Mucosa of rectum (tissue), 2 donors: ENCODE measurements around the gene DPYSL5.

Experiments used
- H3K27ac ChIP-seq, 2 donors: one replicate each; pipeline ENCODE4 v1.7.0; 2013; ENCODE audit warnings: inconsistent platforms in 2 of 2, low read depth in 2 of 2, low read length in 2 of 2
- H3K27me3 ChIP-seq, 2 donors: one replicate each; pipeline ENCODE4 v1.7.0; 2013; ENCODE audit warnings: low read length in 2 of 2; ENCODE audit not compliant: control insufficient read depth in 2 of 2, insufficient read depth in 2 of 2
- H3K36me3 ChIP-seq, 2 donors: one replicate each; pipeline ENCODE4 v1.7.0; 2013; ENCODE audit warnings: low read length in 2 of 2; ENCODE audit not compliant: control insufficient read depth in 2 of 2, insufficient read depth in 2 of 2
- H3K4me1 ChIP-seq, 2 donors: one replicate each; pipeline ENCODE4 v1.7.0; 2013; ENCODE audit warnings: low read length in 2 of 2, mild to moderate bottlenecking in 1 of 2; ENCODE audit not compliant: control insufficient read depth in 2 of 2, insufficient read depth in 2 of 2
- H3K4me3 ChIP-seq, 2 donors: one replicate each; pipeline ENCODE4 v1.7.0; 2013; ENCODE audit warnings: low read length in 2 of 2
- H3K9ac ChIP-seq, 2 donors: one replicate each; pipeline ENCODE4 v1.7.0; 2013; ENCODE audit warnings: low read length in 2 of 2, low read depth in 1 of 2, mild to moderate bottlenecking in 1 of 2
- H3K9me3 ChIP-seq, 2 donors: one replicate each; pipeline ENCODE4 v1.7.0; 2013; ENCODE audit warnings: low read length in 2 of 2; ENCODE audit not compliant: control insufficient read depth in 2 of 2
- donor health status: healthy.
- donor health status: Normal muscosa, but diverticular disease.

DPYSL5 gene

GRCh38 chr2:26845021-26845420 is 2.9 kb upstream of the DPYSL5 start:
- Histone ChIP-seq H3K4me3 (no peak overlapping the region), H3K27me3 (peaks cover 34 to 39% of the 10 kb centered on the region in 2 donors), H3K27ac (no peak overlapping the region), H3K4me1 (peaks cover 3 to 15% of the 10 kb centered on the region in 2 donors), H3K36me3 (no peaks in the 10 kb centered on the region), H3K9ac (no peak overlapping the region), H3K9me3 (no peaks in the 10 kb centered on the region)

GRCh38 chr2:26846334-26847306 is 1.3 kb upstream of the DPYSL5 start:
- Histone ChIP-seq H3K36me3 (no peaks in the 10 kb centered on the region), H3K9ac (no peak overlapping the region), H3K4me1 (peaks cover 3 to 15% of the 10 kb centered on the region in 2 donors), H3K27me3 (peaks cover 40 to 52% of the 10 kb centered on the region in 2 donors), H3K9me3 (no peaks in the 10 kb centered on the region), H3K27ac (no peak overlapping the region), H3K4me3 (no peak overlapping the region)

- Histone ChIP-seq H3K27me3 (peaks cover 40 to 55% of the 10 kb centered on the region in 2 donors), H3K9me3 (no peaks in the 10 kb centered on the region), H3K36me3 (no peaks in the 10 kb centered on the region), H3K4me3 (no peak overlapping the region), H3K9ac (no peak overlapping the region), H3K27ac (no peak overlapping the region), H3K4me1 (peaks cover 3 to 15% of the 10 kb centered on the region in 2 donors)
Observed at GRCh38 chr2:26847307-26847654, 651 bp upstream of the DPYSL5 start.

GRCh38 chr2:26848336-26849055 is 564 bp downstream of the DPYSL5 start:
- H3K9ac ChIP-seq = no peak overlapping the region
- no peak overlapping the region for H3K27ac ChIP-seq
- H3K9me3 ChIP-seq = no peaks in the 10 kb centered on the region
- H3K4me3 ChIP-seq = peak overlapping the region in 1 of 2 donors; percentile 30
- peaks cover 47 to 59% of the 10 kb centered on the region in 2 donors for H3K27me3 ChIP-seq
- peaks cover 3 to 15% of the 10 kb centered on the region in 2 donors for H3K4me1 ChIP-seq
- H3K36me3 ChIP-seq = no peaks in the 10 kb centered on the region

- no peak overlapping the region for H3K9ac ChIP-seq
- H3K4me1 ChIP-seq = peaks cover 3 to 15% of the 10 kb centered on the region in 2 donors
- H3K9me3 ChIP-seq = no peaks in the 10 kb centered on the region
- peaks cover 47 to 59% of the 10 kb centered on the region in 2 donors for H3K27me3 ChIP-seq
- no peaks in the 10 kb centered on the region for H3K36me3 ChIP-seq
- no peak overlapping the region for H3K4me3 ChIP-seq
- H3K27ac ChIP-seq = no peak overlapping the region
Observed at GRCh38 chr2:26849056-26849999, 1.4 kb downstream of the DPYSL5 start.

- H3K27me3 ChIP-seq = peaks cover 46 to 58% of the 10 kb centered on the region in 2 donors
- no peak overlapping the region for H3K9ac ChIP-seq
- H3K36me3 ChIP-seq = no peaks in the 10 kb centered on the region
- no peak overlapping the region for H3K4me3 ChIP-seq
- H3K27ac ChIP-seq = no peak overlapping the region
- H3K9me3 ChIP-seq = no peaks in the 10 kb centered on the region
- peaks cover 3 to 15% of the 10 kb centered on the region in 2 donors for H3K4me1 ChIP-seq
Observed at GRCh38 chr2:26850000-26850431, 2.1 kb downstream of the DPYSL5 start.

GRCh38 chr2:26850505-26850904 is 2.6 kb downstream of the DPYSL5 start:
- peaks cover 44 to 55% of the 10 kb centered on the region in 2 donors for H3K27me3 ChIP-seq
- peaks cover 3 to 15% of the 10 kb centered on the region in 2 donors for H3K4me1 ChIP-seq
- H3K9ac ChIP-seq = no peak overlapping the region
- H3K9me3 ChIP-seq = no peaks in the 10 kb centered on the region
- no peak overlapping the region for H3K4me3 ChIP-seq
- H3K36me3 ChIP-seq = no peaks in the 10 kb centered on the region
- no peak overlapping the region for H3K27ac ChIP-seq

GRCh38 chr2:26852405-26853306 is 4.7 kb downstream of the DPYSL5 start:
- H3K9me3 ChIP-seq = no peaks in the 10 kb centered on the region
- no peak overlapping the region for H3K9ac ChIP-seq
- H3K36me3 ChIP-seq = no peaks in the 10 kb centered on the region
- no peak overlapping the region for H3K27ac ChIP-seq
- no peak overlapping the region for H3K4me3 ChIP-seq
- peaks cover 0 to 10% of the 10 kb centered on the region in 2 donors for H3K4me1 ChIP-seq
- H3K27me3 ChIP-seq = peaks cover 32 to 42% of the 10 kb centered on the region in 2 donors

- Histone ChIP-seq H3K36me3 (no peaks in the 10 kb centered on the region), H3K27ac (no peak overlapping the region), H3K4me3 (no peak overlapping the region), H3K4me1 (peaks cover 0 to 4% of the 10 kb centered on the region in 2 donors), H3K9ac (no peak overlapping the region), H3K9me3 (no peaks in the 10 kb centered on the region), H3K27me3 (peaks cover 27 to 36% of the 10 kb centered on the region in 2 donors)
Observed at GRCh38 chr2:26853751-26854150, 5.8 kb downstream of the DPYSL5 start.
